Astrocyte (in vitro differentiated cells and primary cell): ENCODE results near the gene NBR1. TPM values are rescaled to one million over a fixed set of nuclear protein-coding genes. Genes with fewer than 3 reads are reported as not detected.
"Not testable (repeated sequence)": the region's sequence is repeated elsewhere in the genome, so short reads cannot be mapped to it uniquely, and the experiment has no call there.

ENCODE experiments used
- DNase-seq: peaks from one replicate; pipeline ENCODE4 v3.0.0-alpha.2; 2010; ENCODE audit warnings: low read depth
- FAIRE-seq: peaks from 2 replicates; lab custom pipeline; 2011; peaks lifted over from hg19 to GRCh38; lab: Jason Lieb, UNC
- H2AFZ ChIP-seq: 2 replicates; pipeline ENCODE4 v1.6.0; 2012; ENCODE audit warnings: low read depth, low read length, inconsistent platforms
- H3K27ac ChIP-seq: 2 replicates; pipeline ENCODE4 v1.5.1; 2011; ENCODE audit warnings: low read depth, low read length, inconsistent platforms
- H3K27me3 ChIP-seq: 2 replicates; pipeline ENCODE4 v1.6.0; 2011; ENCODE audit warnings: low read length, inconsistent platforms; ENCODE audit not compliant: insufficient read depth
- H3K36me3 ChIP-seq: 2 replicates; pipeline ENCODE4 v1.5.1; 2011; ENCODE audit warnings: low read length, inconsistent platforms; ENCODE audit not compliant: insufficient read depth
- H3K4me1 ChIP-seq: 2 replicates; pipeline ENCODE4 v1.5.1; 2011; ENCODE audit warnings: low read length, inconsistent platforms; ENCODE audit not compliant: insufficient read depth
- H3K4me2 ChIP-seq: 2 replicates; pipeline ENCODE4 v1.6.0; 2012; ENCODE audit warnings: low read length, inconsistent platforms
- H3K4me3 ChIP-seq: 2 replicates; pipeline ENCODE4 v1.5.1; 2011; ENCODE audit warnings: low read depth, mild to moderate bottlenecking, low read length, inconsistent platforms; ENCODE audit not compliant: insufficient read depth
- H3K79me2 ChIP-seq: 2 replicates; pipeline ENCODE4 v1.6.0; 2012; ENCODE audit warnings: mild to moderate bottlenecking, low read length, inconsistent platforms; ENCODE audit not compliant: insufficient read depth
- H3K9ac ChIP-seq: 2 replicates; pipeline ENCODE4 v1.6.0; 2012; ENCODE audit warnings: mild to moderate bottlenecking, low read length, inconsistent platforms
- H3K9me3 ChIP-seq: 2 replicates; pipeline ENCODE4 v1.5.1; 2012; ENCODE audit warnings: low read depth, mild to moderate bottlenecking, low read length, inconsistent platforms; ENCODE audit not compliant: insufficient read depth
- H4K20me1 ChIP-seq: 2 replicates; pipeline ENCODE4 v1.6.0; 2012; ENCODE audit warnings: low read length, inconsistent platforms; ENCODE audit not compliant: insufficient read depth
- H3K27ac Mint-ChIP-seq: one replicate; pipeline ENCODE4 v1.8.0; 2021; ENCODE audit warnings: mild to moderate bottlenecking, mixed read lengths; ENCODE audit not compliant: unreplicated experiment
- H3K27me3 Mint-ChIP-seq: one replicate; pipeline ENCODE4 v1.8.0; 2021; ENCODE audit warnings: low read depth, mixed read lengths; ENCODE audit not compliant: unreplicated experiment
- H3K36me3 Mint-ChIP-seq: one replicate; pipeline ENCODE4 v1.8.0; 2021; ENCODE audit warnings: low read depth, mixed read lengths; ENCODE audit not compliant: unreplicated experiment
- H3K4me1 Mint-ChIP-seq: one replicate; pipeline ENCODE4 v1.8.0; 2021; ENCODE audit warnings: low read depth, mixed read lengths; ENCODE audit not compliant: unreplicated experiment
- H3K4me3 Mint-ChIP-seq: one replicate; pipeline ENCODE4 v1.8.0; 2021; ENCODE audit warnings: mild to moderate bottlenecking, moderate library complexity, mixed read lengths; ENCODE audit not compliant: unreplicated experiment
- H3K9me3 Mint-ChIP-seq: one replicate; pipeline ENCODE4 v1.8.0; 2021; ENCODE audit warnings: mild to moderate bottlenecking, mixed read lengths; ENCODE audit not compliant: unreplicated experiment
- EZH2 ChIP-seq: IDR thresholded peaks from 2 replicates; pipeline ENCODE4 v1.6.1; 2012; ENCODE audit warnings: mild to moderate bottlenecking, low read length, inconsistent platforms; ENCODE audit not compliant: insufficient read depth
- total RNA-seq: library from RNA; stranded (reverse); gene quantifications from 2 replicates; pipeline ENCODE4 v1.2.1, GENCODE V29; 2021
- TF ChIP-seq, protein P1 (sequence below): IDR thresholded peaks from 2 replicates; pipeline ENCODE4 v1.5.1; 2011; ENCODE audit warnings: low read depth, mild to moderate bottlenecking, inconsistent platforms, low read length, moderate library complexity; ENCODE audit not compliant: insufficient read depth

NBR1 gene
- total RNA-seq, 1 donor from 2014 or later: 46.8 TPM

DNA sequence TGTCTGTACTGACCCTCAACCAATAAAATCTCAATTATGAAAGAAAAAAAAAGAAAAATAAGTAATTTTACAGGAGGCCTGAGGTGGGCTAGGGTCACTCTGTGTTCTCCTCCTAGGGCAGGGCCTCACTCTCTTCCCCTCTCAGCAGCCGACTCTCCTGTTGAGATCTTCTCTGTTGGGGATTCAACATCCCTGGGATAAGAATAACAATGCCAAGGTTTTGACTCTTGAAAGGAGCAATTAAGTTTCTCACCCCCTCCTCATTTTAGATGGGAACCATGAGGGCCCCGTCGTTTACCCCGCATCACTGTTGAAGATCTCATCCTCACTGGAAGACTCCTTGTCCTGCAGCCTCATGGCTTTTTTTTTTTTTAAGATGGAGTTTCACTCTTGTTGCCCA is 24.4 kb upstream of the NBR1 start:
- no peak for FAIRE-seq
- peaks cover 5% of the 10 kb centered on the region for H3K36me3 Mint-ChIP-seq
- no peaks in the 10 kb centered on the region for H3K27me3 Mint-ChIP-seq
- Histone ChIP-seq H3K4me2 (no peak overlapping the region), H3K79me2 (no peaks in the 10 kb centered on the region), H3K9ac (no peak overlapping the region), H3K36me3 (no peaks in the 10 kb centered on the region), H2AFZ (no peak overlapping the region), H3K4me1 (no peaks in the 10 kb centered on the region), H3K4me3 (no peak overlapping the region), H3K9me3 (no peaks in the 10 kb centered on the region), H4K20me1 (no peaks in the 10 kb centered on the region), H3K27ac (no peak overlapping the region), H3K27me3 (no peaks in the 10 kb centered on the region)
- no peaks in the 10 kb centered on the region for H3K9me3 Mint-ChIP-seq
- TF ChIP-seq, protein P1, sequence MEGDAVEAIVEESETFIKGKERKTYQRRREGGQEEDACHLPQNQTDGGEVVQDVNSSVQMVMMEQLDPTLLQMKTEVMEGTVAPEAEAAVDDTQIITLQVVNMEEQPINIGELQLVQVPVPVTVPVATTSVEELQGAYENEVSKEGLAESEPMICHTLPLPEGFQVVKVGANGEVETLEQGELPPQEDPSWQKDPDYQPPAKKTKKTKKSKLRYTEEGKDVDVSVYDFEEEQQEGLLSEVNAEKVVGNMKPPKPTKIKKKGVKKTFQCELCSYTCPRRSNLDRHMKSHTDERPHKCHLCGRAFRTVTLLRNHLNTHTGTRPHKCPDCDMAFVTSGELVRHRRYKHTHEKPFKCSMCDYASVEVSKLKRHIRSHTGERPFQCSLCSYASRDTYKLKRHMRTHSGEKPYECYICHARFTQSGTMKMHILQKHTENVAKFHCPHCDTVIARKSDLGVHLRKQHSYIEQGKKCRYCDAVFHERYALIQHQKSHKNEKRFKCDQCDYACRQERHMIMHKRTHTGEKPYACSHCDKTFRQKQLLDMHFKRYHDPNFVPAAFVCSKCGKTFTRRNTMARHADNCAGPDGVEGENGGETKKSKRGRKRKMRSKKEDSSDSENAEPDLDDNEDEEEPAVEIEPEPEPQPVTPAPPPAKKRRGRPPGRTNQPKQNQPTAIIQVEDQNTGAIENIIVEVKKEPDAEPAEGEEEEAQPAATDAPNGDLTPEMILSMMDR: no peak
- TF ChIP-seq EZH2: no peak
- DNase-seq: no peak
- H3K27ac Mint-ChIP-seq: no peak overlapping the region
- H3K4me1 Mint-ChIP-seq: no peaks in the 10 kb centered on the region
- H3K4me3 Mint-ChIP-seq: no peak overlapping the region

DNA sequence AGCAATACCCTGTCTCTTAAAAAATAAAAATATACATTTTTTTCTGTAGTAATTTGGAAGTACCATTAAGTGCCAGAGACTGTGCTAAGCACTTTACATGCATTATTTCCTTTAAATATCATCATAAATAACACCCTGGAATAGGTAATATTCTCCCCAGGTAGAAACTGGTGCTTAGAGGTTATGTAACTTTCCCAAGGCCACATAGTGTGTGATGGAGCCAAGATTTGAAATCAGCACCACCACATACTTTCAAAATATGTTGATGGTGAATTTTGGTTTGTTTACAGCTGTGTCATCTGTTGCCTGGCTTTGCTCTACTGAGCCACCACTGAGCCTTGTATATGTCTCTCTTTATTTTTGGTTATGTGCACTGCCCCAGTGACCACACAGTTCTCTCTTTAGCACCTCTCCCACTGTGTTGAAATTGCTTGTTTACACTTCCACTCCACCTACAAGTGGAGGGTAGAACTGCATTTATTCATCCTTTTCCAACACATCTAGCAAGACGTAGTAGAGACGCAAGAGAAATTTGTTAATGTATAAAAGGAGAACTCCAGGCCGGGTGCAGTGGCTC is 19.0 kb upstream of the NBR1 start:
- DNase-seq: no peak
- H3K79me2 ChIP-seq: no peaks in the 10 kb centered on the region
- H3K27me3 ChIP-seq: no peaks in the 10 kb centered on the region
- H3K4me1 Mint-ChIP-seq: no peaks in the 10 kb centered on the region
- peaks cover 4% of the 10 kb centered on the region for H3K9me3 Mint-ChIP-seq
- no peak overlapping the region for H3K9ac ChIP-seq
- no peak overlapping the region for H3K27ac Mint-ChIP-seq
- no peaks in the 10 kb centered on the region for H3K4me1 ChIP-seq
- H3K4me3 Mint-ChIP-seq: no peak overlapping the region
- TF ChIP-seq, protein P1: no peak
- no peak for TF ChIP-seq EZH2
- no peaks in the 10 kb centered on the region for H3K9me3 ChIP-seq
- H3K36me3 ChIP-seq: no peaks in the 10 kb centered on the region
- H3K4me2 ChIP-seq: no peak overlapping the region
- no peak for FAIRE-seq
- H4K20me1 ChIP-seq: no peaks in the 10 kb centered on the region
- peaks cover 9% of the 10 kb centered on the region for H3K36me3 Mint-ChIP-seq
- H3K27me3 Mint-ChIP-seq: no peaks in the 10 kb centered on the region
- no peak overlapping the region for H3K27ac ChIP-seq
- no peak overlapping the region for H3K4me3 ChIP-seq
- H2AFZ ChIP-seq: no peak overlapping the region

DNA sequence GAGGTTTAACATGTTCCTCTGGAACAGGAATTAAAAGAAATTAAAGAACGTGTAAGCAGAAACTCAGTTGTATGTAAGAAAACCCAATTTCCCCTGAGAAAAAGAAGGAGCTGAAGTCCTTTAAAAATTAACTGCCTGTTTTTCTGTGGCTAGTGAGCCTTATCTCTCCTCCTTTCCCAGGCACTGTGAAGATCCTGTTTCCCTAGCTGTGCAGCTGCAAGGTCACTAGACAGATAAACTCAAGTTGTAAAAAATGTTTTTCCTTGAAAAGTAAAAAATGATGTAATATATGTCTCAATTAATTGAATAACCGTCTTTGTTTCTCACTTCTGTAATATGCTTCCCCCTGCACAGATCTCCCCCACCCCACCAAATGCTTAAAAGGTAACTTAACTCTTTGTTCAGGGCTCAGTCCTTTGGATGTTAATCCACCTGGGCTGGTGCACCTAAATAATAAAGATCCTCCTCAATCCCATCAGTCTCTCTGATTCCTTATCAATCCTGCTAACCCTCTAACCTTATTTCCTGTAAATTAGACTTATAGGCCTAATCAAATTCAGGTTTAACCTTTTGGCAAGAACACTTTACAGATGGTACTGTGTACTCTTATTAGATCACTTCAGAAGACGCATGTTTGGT is 17.7 kb upstream of the NBR1 start:
- not testable (repeated sequence) for H3K27ac ChIP-seq, H3K4me2 ChIP-seq, H3K9ac ChIP-seq, H3K9me3 Mint-ChIP-seq, H3K4me1 ChIP-seq, H3K9me3 ChIP-seq, H3K27me3 ChIP-seq, H4K20me1 ChIP-seq, H3K4me3 ChIP-seq, DNase-seq, H3K27ac Mint-ChIP-seq, H3K36me3 Mint-ChIP-seq, H3K4me3 Mint-ChIP-seq, H3K36me3 ChIP-seq, FAIRE-seq, H2AFZ ChIP-seq, H3K4me1 Mint-ChIP-seq, H3K79me2 ChIP-seq, H3K27me3 Mint-ChIP-seq
